Panc1 (cell line): ENCODE results near the gene CAP1. TPM values are rescaled to one million over a fixed set of nuclear protein-coding genes. Genes with fewer than 3 reads are reported as not detected.

Experiments used
- ATAC-seq: fragments of 200-7000 bp; cut with Tn5 transposase; 2 replicates; pipeline ENCODE4 v1.9.1; 2020; ENCODE audit warnings: mild to moderate bottlenecking, moderate library complexity
- BruUV-seq: library from RNA; stranded (reverse); fragments of 400-500 nt; replicated peaks from 2 replicates; lab custom pipeline; 2021; lab: Mats Ljungman, UMichigan
- CTCF ChIA-PET: fragments of 300-600 bp; sonication (Branson Sonifier 250); formaldehyde crosslinking; loops from one replicate; lab custom pipeline; 2022; ENCODE audit warnings: antibody characterized with exemption; lab: Charles Lee
- POLR2A ChIA-PET: fragments of 300-600 bp; sonication (Branson Sonifier 250); formaldehyde crosslinking; loops from one replicate; lab custom pipeline; 2022; ENCODE audit warnings: antibody characterized with exemption; lab: Charles Lee
- DNase-seq: peaks from one replicate; pipeline ENCODE4 v3.0.0-alpha.2; 2010; ENCODE audit warnings: low read depth, low spot score
- H3K27ac ChIP-seq: 2 replicates; pipeline ENCODE4 v1.5.1; 2011; ENCODE audit warnings: mild to moderate bottlenecking, low read length, inconsistent platforms
- H3K27me3 ChIP-seq: fragments of 200-500 bp; sonication (Bioruptor generic); 2 replicates; pipeline ENCODE4 v1.6.0; 2014; ENCODE audit warnings: low read length, inconsistent platforms; ENCODE audit not compliant: control insufficient read depth, insufficient read depth
- H3K36me3 ChIP-seq: fragments of 200-500 bp; sonication (Bioruptor generic); 2 replicates; pipeline ENCODE4 v1.5.1; 2014; ENCODE audit warnings: inconsistent platforms, mild to moderate bottlenecking, low read length, moderate library complexity; ENCODE audit not compliant: control insufficient read depth, insufficient read depth
- H3K4me1 ChIP-seq: 2 replicates; pipeline ENCODE4 v1.5.1; 2011; ENCODE audit warnings: inconsistent platforms, mild to moderate bottlenecking, low read length, moderate library complexity; ENCODE audit not compliant: control insufficient read depth, insufficient read depth
- H3K4me3 ChIP-seq, 2 experiments: 2 replicates each; pipeline ENCODE4 v1.5.1; 2011 to 2012; ENCODE audit warnings: low read depth in 2 of 2, low read length in 2 of 2, mild to moderate bottlenecking in 2 of 2, inconsistent platforms in 1 of 2, moderate library complexity in 1 of 2
- H3K9me3 ChIP-seq: fragments of 200-500 bp; sonication (Bioruptor generic); 2 replicates; pipeline ENCODE4 v1.5.1; 2014; ENCODE audit warnings: low read depth, mild to moderate bottlenecking, inconsistent platforms, low read length, moderate library complexity; ENCODE audit not compliant: control insufficient read depth, insufficient read depth
- POLR2AphosphoS5 ChIP-seq: IDR thresholded peaks from 2 replicates; pipeline ENCODE4 v1.6.1; 2012; ENCODE audit warnings: mild to moderate bottlenecking, low read depth, low read length, moderate library complexity
- SIN3A ChIP-seq: IDR thresholded peaks from 2 replicates; pipeline ENCODE4 v1.6.1; 2012; ENCODE audit warnings: low read depth, mild to moderate bottlenecking, low read length, moderate library complexity, borderline replicate concordance; ENCODE audit not compliant: insufficient read depth
- TCF7L2 ChIP-seq: IDR thresholded peaks from 2 replicates; pipeline ENCODE4 v1.6.1; 2011; ENCODE audit warnings: mild to moderate bottlenecking, low read depth, low read length, inconsistent platforms
- in situ Hi-C: cut with HindIII; loops from 2 replicates; pipeline ENCODE4 v1.10.0; 2016; ENCODE audit warnings: low sequenced_read_pairs, low pct_unique_long_range_greater_than_20kb
- intact Hi-C: fragments of 100-400 bp; cut with micrococcal nuclease; formaldehyde crosslinking; loops from one replicate; pipeline ENCODE4 v1.10.0; 2022; ENCODE audit not compliant: unreplicated experiment
- total RNA-seq: library from RNA; stranded (reverse); gene quantifications from one replicate; pipeline ENCODE4 v1.2.1, GENCODE V29; 2021; ENCODE audit not compliant: unreplicated experiment
- TF ChIP-seq, protein P1 (sequence below): fragments of 450-650 bp; IDR thresholded peaks from 2 replicates; pipeline ENCODE4 v1.5.1; 2017; ENCODE audit warnings: mild to moderate bottlenecking
- TF ChIP-seq, protein P2 (sequence below), 2 experiments: IDR thresholded peaks; 2 replicates each; pipeline ENCODE4 v1.6.1; 2011 to 2012; ENCODE audit warnings: low read depth in 2 of 2, control low read depth in 1 of 2, low read length in 1 of 2, mild to moderate bottlenecking in 1 of 2, moderate library complexity in 1 of 2; ENCODE audit not compliant: insufficient read depth in 1 of 2

Gene CAP1
- total RNA-seq, 1 experiment from 2014 or later: 463 TPM

GRCh38 chr1:40120128-40120527 lies 79.6 kb downstream of the CAP1 start:
- Histone ChIP-seq H3K4me1 (no peaks in the 10 kb centered on the region), H3K27ac (no peak overlapping the region), H3K27me3 (no peaks in the 10 kb centered on the region), H3K36me3 (no peaks in the 10 kb centered on the region), H3K4me3 (no peak overlapping the region), H3K9me3 (no peaks in the 10 kb centered on the region)
- in situ Hi-C loops: no loop called here
- ATAC-seq (no peak), DNase-seq (no peak)
- ChIA-PET POLR2A (no interaction called here), CTCF (interaction anchor here (0.7 kb wide), 1 partner anchor 26 kb away, joined by 5 read pairs; no protein-coding TSS in a partner anchor)
- intact Hi-C loops: no loop called here
- BruUV-seq: no TSS peak
- TF ChIP-seq, protein P1, sequence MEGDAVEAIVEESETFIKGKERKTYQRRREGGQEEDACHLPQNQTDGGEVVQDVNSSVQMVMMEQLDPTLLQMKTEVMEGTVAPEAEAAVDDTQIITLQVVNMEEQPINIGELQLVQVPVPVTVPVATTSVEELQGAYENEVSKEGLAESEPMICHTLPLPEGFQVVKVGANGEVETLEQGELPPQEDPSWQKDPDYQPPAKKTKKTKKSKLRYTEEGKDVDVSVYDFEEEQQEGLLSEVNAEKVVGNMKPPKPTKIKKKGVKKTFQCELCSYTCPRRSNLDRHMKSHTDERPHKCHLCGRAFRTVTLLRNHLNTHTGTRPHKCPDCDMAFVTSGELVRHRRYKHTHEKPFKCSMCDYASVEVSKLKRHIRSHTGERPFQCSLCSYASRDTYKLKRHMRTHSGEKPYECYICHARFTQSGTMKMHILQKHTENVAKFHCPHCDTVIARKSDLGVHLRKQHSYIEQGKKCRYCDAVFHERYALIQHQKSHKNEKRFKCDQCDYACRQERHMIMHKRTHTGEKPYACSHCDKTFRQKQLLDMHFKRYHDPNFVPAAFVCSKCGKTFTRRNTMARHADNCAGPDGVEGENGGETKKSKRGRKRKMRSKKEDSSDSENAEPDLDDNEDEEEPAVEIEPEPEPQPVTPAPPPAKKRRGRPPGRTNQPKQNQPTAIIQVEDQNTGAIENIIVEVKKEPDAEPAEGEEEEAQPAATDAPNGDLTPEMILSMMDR: no peak
- TF ChIP-seq TCF7L2 (no peak), POLR2AphosphoS5 (no peak), SIN3A (no peak)
- TF ChIP-seq, protein P2, sequence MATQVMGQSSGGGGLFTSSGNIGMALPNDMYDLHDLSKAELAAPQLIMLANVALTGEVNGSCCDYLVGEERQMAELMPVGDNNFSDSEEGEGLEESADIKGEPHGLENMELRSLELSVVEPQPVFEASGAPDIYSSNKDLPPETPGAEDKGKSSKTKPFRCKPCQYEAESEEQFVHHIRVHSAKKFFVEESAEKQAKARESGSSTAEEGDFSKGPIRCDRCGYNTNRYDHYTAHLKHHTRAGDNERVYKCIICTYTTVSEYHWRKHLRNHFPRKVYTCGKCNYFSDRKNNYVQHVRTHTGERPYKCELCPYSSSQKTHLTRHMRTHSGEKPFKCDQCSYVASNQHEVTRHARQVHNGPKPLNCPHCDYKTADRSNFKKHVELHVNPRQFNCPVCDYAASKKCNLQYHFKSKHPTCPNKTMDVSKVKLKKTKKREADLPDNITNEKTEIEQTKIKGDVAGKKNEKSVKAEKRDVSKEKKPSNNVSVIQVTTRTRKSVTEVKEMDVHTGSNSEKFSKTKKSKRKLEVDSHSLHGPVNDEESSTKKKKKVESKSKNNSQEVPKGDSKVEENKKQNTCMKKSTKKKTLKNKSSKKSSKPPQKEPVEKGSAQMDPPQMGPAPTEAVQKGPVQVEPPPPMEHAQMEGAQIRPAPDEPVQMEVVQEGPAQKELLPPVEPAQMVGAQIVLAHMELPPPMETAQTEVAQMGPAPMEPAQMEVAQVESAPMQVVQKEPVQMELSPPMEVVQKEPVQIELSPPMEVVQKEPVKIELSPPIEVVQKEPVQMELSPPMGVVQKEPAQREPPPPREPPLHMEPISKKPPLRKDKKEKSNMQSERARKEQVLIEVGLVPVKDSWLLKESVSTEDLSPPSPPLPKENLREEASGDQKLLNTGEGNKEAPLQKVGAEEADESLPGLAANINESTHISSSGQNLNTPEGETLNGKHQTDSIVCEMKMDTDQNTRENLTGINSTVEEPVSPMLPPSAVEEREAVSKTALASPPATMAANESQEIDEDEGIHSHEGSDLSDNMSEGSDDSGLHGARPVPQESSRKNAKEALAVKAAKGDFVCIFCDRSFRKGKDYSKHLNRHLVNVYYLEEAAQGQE (IDR thresholded peaks at IDR 0.05; ENCODE audit: insufficient read depth in 1 of 2, low read depth in 2 of 2, low read length in 1 of 2): no peak

Other genes with a start within 250 kb of the CAP1 start
- gene TRIT1, start 157.2 kb upstream of the CAP1 start, total RNA-seq: 22.7 TPM
- gene MYCL, start 138.8 kb upstream of the CAP1 start, total RNA-seq: 2.0 TPM
- gene MFSD2A, start 85.6 kb upstream of the CAP1 start, total RNA-seq: 1.2 TPM
- gene PPT1, start 56.5 kb downstream of the CAP1 start, total RNA-seq: 158 TPM
- 15.7 TPM for gene RLF, start 120.7 kb downstream of the CAP1 start, total RNA-seq
- gene TMCO2, start 207.2 kb downstream of the CAP1 start, total RNA-seq: not detected
- gene ZMPSTE24, start 217.5 kb downstream of the CAP1 start, total RNA-seq: 65.4 TPM